GM12891 (cell line): ENCODE measurements around the gene IGSF3.

ENCODE experiments used
- POLR2A ChIP-seq: IDR thresholded peaks from 2 replicates; pipeline ENCODE4 v1.6.1; 2011; ENCODE audit warnings: low read depth, low read length, control low read depth
- POLR2AphosphoS5 ChIP-seq: IDR thresholded peaks from 2 replicates; pipeline ENCODE4 v1.6.1; 2011; ENCODE audit warnings: low read depth, low read length, control low read depth
- POU2F2 ChIP-seq: IDR thresholded peaks from 2 replicates; pipeline ENCODE4 v1.6.1; 2011; ENCODE audit warnings: low read depth, mild to moderate bottlenecking, control low read depth, low read length, moderate library complexity
- SPI1 ChIP-seq: IDR thresholded peaks from 2 replicates; pipeline ENCODE4 v1.6.1; 2011; ENCODE audit warnings: low read depth, low read length, control low read depth
- TAF1 ChIP-seq: IDR thresholded peaks from 2 replicates; pipeline ENCODE4 v1.6.1; 2011; ENCODE audit warnings: low read depth, low read length, control low read depth

DNA sequence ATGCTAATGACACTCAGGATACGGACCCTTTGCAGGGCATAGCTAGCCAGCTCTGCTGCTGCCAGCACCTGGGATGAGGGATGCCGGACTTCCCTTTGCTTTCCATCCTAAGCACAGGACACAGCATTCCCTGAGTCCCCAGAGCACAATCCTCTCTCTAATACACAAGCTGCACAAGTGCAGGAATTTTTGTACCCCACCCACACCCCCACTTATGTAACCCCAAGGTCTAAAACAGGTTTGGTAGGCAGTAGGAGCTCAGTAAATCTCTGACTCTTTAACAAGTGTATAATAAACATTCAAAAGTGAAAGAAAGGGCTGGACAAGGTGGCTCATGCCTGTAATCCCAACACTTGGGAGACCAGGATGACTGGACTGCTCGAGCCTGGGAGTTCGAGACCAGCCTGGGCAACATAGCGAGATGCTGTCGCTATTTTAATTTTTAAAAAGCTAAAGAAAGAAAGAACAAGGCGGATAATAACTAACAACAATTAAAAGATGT is 42.2 kb upstream of the IGSF3 start:
- no peak for TF ChIP-seq POLR2A
- no peak for TF ChIP-seq TAF1
- TF ChIP-seq SPI1 = no peak
- TF ChIP-seq POLR2AphosphoS5 = no peak
- no peak for TF ChIP-seq POU2F2
